Stimulated activated CD8-positive, alpha-beta memory T cell treated with anti-CD3 and anti-CD28 coated beads, Interleukin-2, amount 100 ng/mL, for 48 hours (primary cell): Measurements from ENCODE around the gene APOBEC4.
"Not testable (repeated sequence)": the region's sequence is repeated elsewhere in the genome, so short reads cannot be mapped to it uniquely, and the experiment has no call there.

Experiments
- DNase-seq, 2 donors: peaks; one replicate each; pipeline ENCODE4 v3.0.0-alpha.2; 2020; ENCODE audit warnings: low read depth in 2 of 2

The APOBEC4 gene

GRCh38 chr1:183633676-183634343 is 19.3 kb downstream of the APOBEC4 start:
- no peak for DNase-seq

GRCh38 chr1:183632964-183633363 is 20.2 kb downstream of the APOBEC4 start:
- no peak for DNase-seq

- no peak for DNase-seq
These were observed 21.0 kb downstream of the APOBEC4 start for GRCh38 chr1:183632114-183632513.

GRCh38 chr1:183630748-183631147 is 22.4 kb downstream of the APOBEC4 start:
- no peak for DNase-seq

GRCh38 chr1:183628537-183628936 is 24.6 kb downstream of the APOBEC4 start:
- no peak for DNase-seq

GRCh38 chr1:183626236-183626635 is 26.9 kb downstream of the APOBEC4 start:
- not testable (repeated sequence) for DNase-seq

- DNase-seq: peak in 1 of 2 donors; percentile 7
These were observed 30.0 kb downstream of the APOBEC4 start for GRCh38 chr1:183622884-183623785.

GRCh38 chr1:183622013-183622412 is 31.1 kb downstream of the APOBEC4 start:
- DNase-seq: no peak

- DNase-seq: no peak
These were observed 32.8 kb downstream of the APOBEC4 start for GRCh38 chr1:183620311-183620710.

- no peak for DNase-seq
These were observed 33.3 kb downstream of the APOBEC4 start for GRCh38 chr1:183619781-183620180.

GRCh38 chr1:183618202-183618601 is 34.9 kb downstream of the APOBEC4 start:
- not testable (repeated sequence) for DNase-seq

- DNase-seq: not testable (repeated sequence)
These were observed 40.1 kb downstream of the APOBEC4 start for GRCh38 chr1:183612975-183613374.

GRCh38 chr1:183612407-183612806 is 40.7 kb downstream of the APOBEC4 start:
- no peak for DNase-seq

GRCh38 chr1:183611021-183611420 is 42.1 kb downstream of the APOBEC4 start:
- DNase-seq: no peak

- no peak for DNase-seq
These were observed 43.2 kb downstream of the APOBEC4 start for GRCh38 chr1:183609759-183610452.

GRCh38 chr1:183609313-183609712 is 43.8 kb downstream of the APOBEC4 start:
- no peak for DNase-seq

GRCh38 chr1:183607322-183607980 is 45.7 kb downstream of the APOBEC4 start:
- no peak for DNase-seq

- no peak for DNase-seq
These were observed 47.2 kb downstream of the APOBEC4 start for GRCh38 chr1:183605904-183606303.

- no peak for DNase-seq
These were observed 48.3 kb downstream of the APOBEC4 start for GRCh38 chr1:183604815-183605214.

GRCh38 chr1:183604038-183604808 is 48.9 kb downstream of the APOBEC4 start:
- no peak for DNase-seq

- DNase-seq: no peak
These were observed 50.6 kb downstream of the APOBEC4 start for GRCh38 chr1:183602510-183602909.
